ENCODE data around the gene ABCC11. TPM values are rescaled to one million over a fixed set of nuclear protein-coding genes. Genes with fewer than 3 reads are reported as not detected.
A peak's percentile ranks its signal among the peaks of the same experiment; 100 is the strongest.
"Not testable (repeated sequence)": the region's sequence is repeated elsewhere in the genome, so short reads cannot be mapped to it uniquely, and the experiment has no call there.

The ABCC11 gene
- total RNA-seq, 1 donor: 0.52 TPM

DNA sequence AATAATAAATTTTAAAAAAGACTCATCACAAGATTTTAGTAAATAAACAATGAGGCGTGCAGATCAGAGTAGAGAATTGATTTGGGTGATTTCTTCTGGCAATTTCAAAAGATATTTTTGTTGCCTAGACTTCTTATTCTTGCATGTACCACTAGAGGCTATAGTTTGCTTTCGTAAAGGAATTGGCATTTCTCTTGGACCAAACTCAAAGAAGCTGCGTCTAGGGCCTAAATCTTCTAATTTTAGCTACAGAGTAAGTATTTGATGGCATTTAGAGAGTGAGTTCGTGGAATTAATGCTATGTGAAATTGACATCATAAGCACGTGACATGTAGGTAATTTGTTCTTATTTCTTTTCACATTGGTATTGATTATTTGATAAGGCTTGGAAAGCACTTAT, 24.4 kb upstream of the ABCC11 start:
- H3K27me3 ChIP-seq (ENCODE audit: insufficient read depth, low read length): no peaks in the 10 kb centered on the region
- H3K9me3 ChIP-seq (ENCODE audit: low read depth, low read length): no peaks in the 10 kb centered on the region
- no peak overlapping the region for H3K4me3 ChIP-seq (ENCODE audit: low read length)

GRCh38 chr16:48269011-48269410, 21.7 kb upstream of the ABCC11 start:
- H3K27me3 ChIP-seq (ENCODE audit: insufficient read depth, low read length): no peaks in the 10 kb centered on the region
- no peaks in the 10 kb centered on the region for H3K9me3 ChIP-seq (ENCODE audit: low read depth, low read length)
- no peak overlapping the region for H3K4me3 ChIP-seq (ENCODE audit: low read length)
- H3K4me1 ChIP-seq (ENCODE audit: insufficient read depth, low read length): no peaks in the 10 kb centered on the region

More for the DNA sequence above, 24.4 kb upstream of the ABCC11 start:
- H3K4me1 ChIP-seq (ENCODE audit: insufficient read depth, low read length): no peaks in the 10 kb centered on the region

GRCh38 chr16:48262631-48263030, 15.3 kb upstream of the ABCC11 start:
- Histone ChIP-seq H3K4me3 (ENCODE audit: low read length) (no peak overlapping the region), H3K4me1 (ENCODE audit: insufficient read depth, low read length) (no peaks in the 10 kb centered on the region), H3K9me3 (ENCODE audit: low read depth, low read length) (peaks cover 5% of the 10 kb centered on the region), H3K27me3 (ENCODE audit: insufficient read depth, low read length) (no peaks in the 10 kb centered on the region)

DNA sequence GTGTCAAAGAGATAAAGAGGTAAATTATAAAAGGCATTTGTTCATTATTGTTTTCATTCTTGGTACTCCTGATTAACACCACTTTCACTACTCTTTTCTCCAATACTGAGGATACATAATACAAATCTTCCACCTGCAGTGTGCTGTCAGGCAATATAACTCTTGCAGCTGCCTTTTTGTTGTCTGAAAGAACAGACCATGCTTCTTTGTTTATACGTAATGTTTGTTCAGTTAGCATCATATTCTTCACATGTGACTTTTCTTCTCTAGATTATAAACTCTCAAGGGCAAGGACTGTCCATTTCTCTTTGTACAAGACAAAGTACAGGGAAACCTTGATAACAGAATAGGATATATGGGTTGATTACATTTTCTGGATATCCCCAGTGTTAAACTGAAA, 14.2 kb upstream of the ABCC11 start:
- Histone ChIP-seq H3K4me1 (ENCODE audit: insufficient read depth, low read length) (no peaks in the 10 kb centered on the region), H3K27me3 (ENCODE audit: insufficient read depth, low read length) (no peaks in the 10 kb centered on the region), H3K4me3 (ENCODE audit: low read length) (no peak overlapping the region), H3K9me3 (ENCODE audit: low read depth, low read length) (peaks cover 5% of the 10 kb centered on the region)

DNA sequence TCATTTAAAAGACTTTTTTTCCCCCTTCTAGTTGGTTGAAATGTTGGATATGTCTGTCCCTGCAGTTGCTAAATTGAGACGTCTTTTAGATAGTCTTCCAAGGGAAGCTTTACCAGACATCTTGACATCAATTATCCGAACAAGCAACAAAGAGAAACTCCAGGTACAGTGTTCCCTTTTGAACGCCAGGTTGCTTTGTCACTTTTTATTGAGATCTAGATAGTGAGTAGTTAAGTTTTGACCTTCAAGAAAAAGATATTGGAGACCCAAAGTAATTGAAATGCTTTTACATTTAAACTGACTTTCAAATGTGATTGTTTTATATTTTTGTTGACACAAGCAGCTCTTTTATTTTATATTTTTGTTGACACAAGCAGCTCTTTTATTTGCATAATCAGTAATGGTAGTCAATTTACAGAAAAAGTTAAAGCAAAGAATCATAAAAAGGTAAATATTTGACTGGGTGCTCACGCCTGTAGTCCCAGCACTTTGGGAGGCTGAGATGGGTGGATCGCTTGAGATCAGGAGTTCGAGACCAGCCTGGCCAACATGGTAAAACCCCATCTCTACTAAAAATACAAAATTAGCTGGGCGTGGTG, 9.3 kb upstream of the ABCC11 start:
- no peaks in the 10 kb centered on the region for H3K9me3 ChIP-seq (ENCODE audit: low read depth, low read length)
- H3K27me3 ChIP-seq (ENCODE audit: insufficient read depth, low read length): no peaks in the 10 kb centered on the region
- H3K4me3 ChIP-seq (ENCODE audit: low read length): no peak overlapping the region
- H3K4me1 ChIP-seq (ENCODE audit: insufficient read depth, low read length): no peaks in the 10 kb centered on the region

DNA sequence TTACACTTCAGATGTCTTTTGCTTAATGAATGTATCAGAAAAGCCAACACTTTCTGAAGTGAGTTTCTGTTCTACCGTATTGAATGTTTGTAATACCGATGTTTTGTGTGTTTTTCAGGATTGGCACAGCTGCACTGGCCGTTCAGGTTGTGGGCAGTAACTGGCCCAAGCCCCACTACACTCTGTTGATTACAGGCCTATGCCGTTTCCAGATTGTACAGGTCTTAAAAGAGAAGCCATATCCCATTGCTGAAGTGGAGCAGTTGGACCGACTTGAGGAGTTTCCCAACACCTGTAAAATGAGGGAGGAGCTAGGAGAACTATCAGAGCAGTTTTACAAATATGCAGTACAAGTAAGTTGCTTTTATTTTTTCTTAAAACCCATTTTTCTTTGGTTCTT, 4.7 kb upstream of the ABCC11 start:
- Histone ChIP-seq H3K27me3 (ENCODE audit: insufficient read depth, low read length) (no peaks in the 10 kb centered on the region), H3K4me1 (ENCODE audit: insufficient read depth, low read length) (peaks cover 7% of the 10 kb centered on the region), H3K9me3 (ENCODE audit: low read depth, low read length) (no peaks in the 10 kb centered on the region), H3K4me3 (ENCODE audit: low read length) (no peak overlapping the region)

DNA sequence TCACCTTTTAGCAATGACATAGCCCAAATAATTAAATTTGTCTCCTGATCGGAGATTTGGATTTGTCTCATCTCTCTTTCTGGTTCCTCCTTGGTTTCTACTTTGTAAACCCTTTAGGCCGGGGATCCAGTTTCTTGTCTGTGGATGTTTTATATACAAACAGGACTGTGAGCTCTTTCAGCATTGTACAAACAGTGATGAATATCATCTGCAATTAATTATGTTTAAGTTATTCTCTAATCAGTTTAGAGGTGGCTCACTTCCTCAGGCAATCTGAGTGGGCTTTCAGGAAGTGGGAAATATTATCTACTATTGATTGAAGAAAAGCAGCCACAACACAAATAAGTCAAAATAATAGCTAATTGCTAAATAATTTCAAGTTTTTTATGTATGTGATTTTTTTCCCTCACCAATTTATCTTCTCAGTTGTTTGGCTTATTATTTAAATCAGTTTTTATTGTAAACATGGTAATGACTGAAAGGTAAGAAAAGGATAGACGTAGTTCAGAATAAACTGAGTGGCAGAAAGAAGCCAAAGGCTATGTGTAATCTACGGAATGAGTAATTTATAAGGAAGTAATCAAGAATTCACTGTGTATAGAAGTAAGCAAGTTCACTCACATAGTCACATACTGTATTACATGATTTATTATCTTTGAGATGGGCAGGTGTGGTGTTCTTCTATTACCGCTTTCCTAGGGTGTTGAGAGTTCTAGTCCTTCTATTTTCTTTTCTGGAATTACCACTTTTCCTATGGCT, 3.4 kb upstream of the ABCC11 start:
- no peaks in the 10 kb centered on the region for H3K27me3 ChIP-seq (ENCODE audit: insufficient read depth, low read length)
- no peak overlapping the region for H3K4me3 ChIP-seq (ENCODE audit: low read length)
- H3K9me3 ChIP-seq (ENCODE audit: low read depth, low read length): no peaks in the 10 kb centered on the region
- H3K4me1 ChIP-seq (ENCODE audit: insufficient read depth, low read length): peaks cover 16% of the 10 kb centered on the region

DNA sequence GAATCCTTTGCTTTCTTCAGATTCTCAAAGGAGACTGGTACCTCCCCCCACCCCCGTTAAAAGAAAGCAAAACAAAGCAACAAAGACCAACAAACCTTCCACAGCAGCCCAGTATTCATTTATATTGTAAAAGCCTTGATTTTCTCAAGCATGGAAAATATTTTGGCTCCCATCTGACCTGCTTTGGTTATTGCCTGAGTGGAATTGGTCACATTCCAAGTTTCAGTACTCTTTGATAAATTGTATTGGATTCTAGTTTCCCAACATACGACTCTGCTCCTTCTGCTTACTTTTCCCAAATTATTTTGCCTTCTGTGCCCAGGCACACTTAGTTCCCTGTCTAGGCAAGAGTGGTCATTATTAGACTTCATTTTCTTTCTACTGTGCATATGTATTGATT, 1.3 kb downstream of the ABCC11 start:
- H3K9me3 ChIP-seq (ENCODE audit: low read depth, low read length): no peaks in the 10 kb centered on the region
- H3K4me1 ChIP-seq (ENCODE audit: insufficient read depth, low read length): peaks cover 34% of the 10 kb centered on the region
- no peaks in the 10 kb centered on the region for H3K27me3 ChIP-seq (ENCODE audit: insufficient read depth, low read length)
- no peak overlapping the region for H3K4me3 ChIP-seq (ENCODE audit: low read length)

- peaks cover 34% of the 10 kb centered on the region for H3K4me1 ChIP-seq (ENCODE audit: insufficient read depth, low read length)
- H3K27me3 ChIP-seq (ENCODE audit: insufficient read depth, low read length): no peaks in the 10 kb centered on the region
- H3K4me3 ChIP-seq (ENCODE audit: low read length): peak overlapping the region; percentile 82
- no peaks in the 10 kb centered on the region for H3K9me3 ChIP-seq (ENCODE audit: low read depth, low read length)
Measured at GRCh38 chr16:48244863-48245195, 2.5 kb downstream of the ABCC11 start.

DNA sequence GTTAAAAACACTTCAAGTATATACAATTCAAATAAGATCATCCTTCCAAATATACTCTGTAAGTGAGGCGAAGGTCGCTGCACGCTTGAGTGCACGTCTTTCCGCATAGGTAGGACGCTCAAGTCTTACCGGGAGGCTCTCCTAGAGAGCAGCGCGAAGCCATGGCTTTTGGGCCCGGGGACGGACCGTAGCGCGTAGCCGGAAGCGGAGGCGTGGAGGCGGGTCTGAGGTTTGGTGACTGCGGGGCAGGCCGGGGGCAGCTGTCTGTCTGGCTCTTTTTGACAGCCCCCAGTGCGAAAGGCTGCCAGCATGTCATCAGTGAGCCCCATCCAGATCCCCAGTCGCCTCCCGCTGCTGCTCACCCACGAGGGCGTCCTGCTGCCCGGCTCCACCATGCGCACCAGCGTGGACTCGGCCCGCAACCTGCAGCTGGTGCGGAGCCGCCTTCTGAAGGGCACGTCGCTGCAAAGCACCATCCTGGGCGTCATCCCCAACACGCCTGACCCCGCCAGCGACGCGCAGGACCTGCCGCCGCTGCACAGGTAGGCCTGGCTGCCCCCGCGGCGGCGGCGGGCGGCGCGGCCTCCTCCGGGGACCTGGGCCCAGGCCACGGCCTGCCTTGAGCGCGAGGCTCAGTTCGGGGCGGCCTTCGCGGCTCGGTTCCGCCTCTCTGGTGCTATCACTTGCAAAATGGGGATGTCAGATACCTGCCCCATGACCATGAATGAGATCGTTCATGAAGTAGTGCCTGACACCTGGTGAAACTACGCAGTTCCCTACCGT, 3.1 kb downstream of the ABCC11 start, which contains the start of gene LONP2:
LONP2 (plus strand) TSS at position 221 of the 783 bp plus-strand sequence; CDS start at position 310, 89 bp downstream.
- peak within 1 kb of the TSS; percentile 82 for H3K4me3 ChIP-seq (ENCODE audit: low read length)
- no peaks in the 10 kb centered on the region for H3K27me3 ChIP-seq (ENCODE audit: insufficient read depth, low read length)
- H3K9me3 ChIP-seq (ENCODE audit: low read depth, low read length): no peaks in the 10 kb centered on the region
- peaks cover 34% of the 10 kb centered on the region for H3K4me1 ChIP-seq (ENCODE audit: insufficient read depth, low read length)

DNA sequence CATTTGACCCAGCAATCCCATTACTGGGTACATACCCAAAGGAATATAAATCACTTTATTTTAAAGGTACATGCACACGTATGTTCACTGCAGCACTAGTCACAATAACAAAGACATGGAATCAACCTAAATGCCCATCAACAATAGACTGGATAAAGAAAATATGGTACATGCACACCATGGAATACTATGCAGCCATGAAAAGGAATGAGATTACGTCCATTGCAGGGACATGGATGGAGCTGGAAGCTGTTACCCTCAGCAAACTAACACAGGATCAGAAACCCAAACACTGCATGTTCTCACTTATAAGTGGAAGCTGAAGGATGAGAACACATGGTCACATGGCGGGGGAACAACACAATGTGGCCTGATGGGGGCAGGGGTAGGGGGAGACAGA, 7.2 kb downstream of the ABCC11 start:
- peaks cover 12% of the 10 kb centered on the region for H3K4me1 ChIP-seq (ENCODE audit: insufficient read depth, low read length)
- H3K9me3 ChIP-seq (ENCODE audit: low read depth, low read length); H3K4me3 ChIP-seq (ENCODE audit: low read length); H3K27me3 ChIP-seq (ENCODE audit: insufficient read depth, low read length): not testable (repeated sequence)

- no peak overlapping the region for H3K4me3 ChIP-seq (ENCODE audit: low read length)
Measured at GRCh38 chr16:48236286-48236685, 11.1 kb downstream of the ABCC11 start.

GRCh38 chr16:48235556-48236136, 11.7 kb downstream of the ABCC11 start:
- H3K4me3 ChIP-seq (ENCODE audit: low read length): no peak overlapping the region
- no peaks in the 10 kb centered on the region for H3K9me3 ChIP-seq (ENCODE audit: low read depth, low read length)
- no peaks in the 10 kb centered on the region for H3K4me1 ChIP-seq (ENCODE audit: insufficient read depth, low read length)
- H3K27me3 ChIP-seq (ENCODE audit: insufficient read depth, low read length): no peaks in the 10 kb centered on the region

More at GRCh38 chr16:48236286-48236685, 11.1 kb downstream of the ABCC11 start:
- H3K4me1 ChIP-seq (ENCODE audit: insufficient read depth, low read length): no peaks in the 10 kb centered on the region
- no peaks in the 10 kb centered on the region for H3K27me3 ChIP-seq (ENCODE audit: insufficient read depth, low read length)
- H3K9me3 ChIP-seq (ENCODE audit: low read depth, low read length): no peaks in the 10 kb centered on the region

- Histone ChIP-seq H3K4me3 (ENCODE audit: low read length) (no peak overlapping the region), H3K9me3 (ENCODE audit: low read depth, low read length) (no peaks in the 10 kb centered on the region), H3K4me1 (ENCODE audit: insufficient read depth, low read length) (no peaks in the 10 kb centered on the region), H3K27me3 (ENCODE audit: insufficient read depth, low read length) (no peaks in the 10 kb centered on the region)
Measured at GRCh38 chr16:48235058-48235555, 12.2 kb downstream of the ABCC11 start.

DNA sequence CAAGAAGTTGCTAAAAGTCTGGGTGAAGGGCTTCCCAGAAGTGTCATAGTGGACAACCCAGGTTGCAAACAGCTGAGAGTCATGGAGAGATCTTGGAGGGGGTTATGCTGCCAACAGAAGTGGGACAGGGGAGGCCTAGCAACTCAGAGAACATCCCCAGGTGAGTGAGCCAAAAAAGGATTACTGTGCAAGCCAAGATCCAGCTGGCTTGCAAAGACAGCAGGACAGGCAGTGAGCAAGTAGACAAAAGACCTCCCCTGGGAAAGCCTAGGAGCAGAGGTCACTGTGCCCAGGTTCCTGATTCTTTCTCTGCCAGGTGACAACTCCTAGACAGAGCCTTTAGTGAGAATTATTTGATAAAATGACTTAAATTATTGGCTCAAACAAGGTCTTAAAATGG, 12.7 kb downstream of the ABCC11 start:
- Histone ChIP-seq H3K4me3 (ENCODE audit: low read length) (no peak overlapping the region), H3K27me3 (ENCODE audit: insufficient read depth, low read length) (no peaks in the 10 kb centered on the region), H3K9me3 (ENCODE audit: low read depth, low read length) (no peaks in the 10 kb centered on the region), H3K4me1 (ENCODE audit: insufficient read depth, low read length) (no peaks in the 10 kb centered on the region)

Measured in mononuclear cell (primary cell).